Activated CD8-positive, alpha-beta memory T cell treated with anti-CD3 and anti-CD28 coated beads for 36 hours (primary cell): Measurements from ENCODE around the gene FUCA1. TPM values are rescaled to one million over a fixed set of nuclear protein-coding genes. Genes with fewer than 3 reads are reported as not detected.

Source experiments
- CTCF ChIA-PET: fragments of 350-600 bp; sonication (Branson Sonifier 250); formaldehyde crosslinking; loops from one replicate; lab custom pipeline; 2021; ENCODE audit warnings: antibody characterized with exemption; lab: Charles Lee
- POLR2A ChIA-PET: fragments of 350-600 bp; sonication (Branson Sonifier 250); formaldehyde crosslinking; loops from one replicate; lab custom pipeline; 2021; ENCODE audit warnings: antibody characterized with exemption; lab: Charles Lee
- total RNA-seq, 2 experiments: library from RNA; stranded (reverse); gene quantifications; one replicate each; pipeline ENCODE4 v1.2.3, GENCODE V29; 2021

Gene FUCA1
- total RNA-seq, 2 experiments from 2014 or later = 5.0 to 6.0 TPM

DNA sequence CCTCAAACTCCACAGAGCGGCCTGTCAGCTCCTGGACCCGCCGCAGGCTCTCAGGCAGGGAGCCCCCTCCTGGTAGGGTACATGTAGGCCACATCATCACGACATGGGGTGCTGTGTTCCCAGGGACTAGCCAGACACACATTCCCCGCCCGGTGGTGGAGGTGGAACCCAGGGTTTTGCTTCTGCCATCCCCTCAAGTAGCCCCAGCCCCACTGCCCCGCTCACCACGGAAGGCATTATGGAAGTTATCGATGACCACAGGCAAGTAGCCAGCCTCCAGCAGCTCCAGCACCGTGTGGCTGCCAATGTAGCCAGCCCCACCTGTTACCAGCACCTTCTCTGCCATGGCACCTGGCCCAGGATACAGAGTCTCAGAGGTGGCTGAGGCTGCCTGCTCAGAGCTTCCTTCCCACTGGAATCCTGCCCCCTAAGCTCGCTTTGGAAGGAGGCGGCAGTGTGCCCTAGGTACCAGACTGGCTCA is 69.4 kb downstream of the FUCA1 start:
- ChIA-PET POLR2A (interaction anchor here (3.0 kb wide), 1 partner anchor 19 kb away, joined by 17 read pairs; the partner anchor contains the start of gene PITHD1), CTCF (interaction anchor here (1.2 to 4.6 kb wide), 2 partner anchors 12 to 21 kb away, joined by 5 to 29 read pairs; partner anchors contain the start of gene PITHD1)

DNA sequence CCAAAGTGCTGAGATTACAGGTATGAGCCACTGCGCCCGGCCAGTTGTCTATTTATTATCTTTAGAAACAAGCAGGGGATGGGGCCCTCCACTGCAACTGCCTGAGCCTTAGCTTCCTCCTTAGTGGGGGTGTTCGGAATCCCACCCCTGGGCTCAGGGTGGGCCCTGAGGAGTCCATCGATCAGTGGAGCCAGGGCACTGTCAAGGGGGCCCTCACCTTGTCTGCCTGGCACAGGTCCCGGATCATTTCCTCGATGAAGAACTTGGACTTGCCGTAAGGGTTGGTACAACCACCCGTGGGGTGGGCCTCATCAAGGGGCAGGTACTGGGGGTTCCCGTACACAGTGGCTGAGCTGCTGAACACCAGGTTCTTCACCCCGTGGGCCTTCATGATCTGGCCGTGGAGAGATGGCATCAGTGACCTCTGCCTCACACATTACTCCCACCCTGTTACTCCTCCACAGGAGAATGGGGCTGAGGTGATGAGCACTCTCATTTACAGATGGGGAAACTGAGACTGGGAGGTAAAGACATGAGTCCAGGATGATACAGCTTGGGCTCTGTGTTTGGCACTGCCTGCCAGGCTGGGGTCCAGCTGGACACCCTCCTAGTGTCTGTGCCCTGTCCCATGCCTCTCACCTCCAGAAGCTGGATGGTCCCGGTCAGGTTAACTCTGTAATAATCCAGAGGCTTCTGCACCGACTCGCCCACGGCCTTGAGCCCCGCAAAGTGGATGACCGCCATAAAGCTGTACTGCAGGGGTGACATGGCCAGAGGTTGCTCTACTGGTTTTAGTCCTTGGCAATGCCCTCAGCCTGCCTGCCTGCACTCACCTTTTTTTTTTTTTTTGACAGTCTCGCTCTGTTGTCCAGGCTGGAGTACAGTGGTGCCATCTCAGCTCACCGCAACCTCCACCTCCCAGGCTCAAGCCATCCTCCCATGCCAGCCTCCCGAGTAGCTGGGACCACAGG is 70.3 kb downstream of the FUCA1 start:
- ChIA-PET POLR2A (interaction anchor here (3.0 kb wide), 1 partner anchor 19 kb away, joined by 17 read pairs; the partner anchor contains the start of gene PITHD1), CTCF (interaction anchor here (0.7 to 4.6 kb wide), 3 partner anchors 13 to 20 kb away, joined by 3 to 29 read pairs (median 5); partner anchors contain the start of gene PITHD1)

DNA sequence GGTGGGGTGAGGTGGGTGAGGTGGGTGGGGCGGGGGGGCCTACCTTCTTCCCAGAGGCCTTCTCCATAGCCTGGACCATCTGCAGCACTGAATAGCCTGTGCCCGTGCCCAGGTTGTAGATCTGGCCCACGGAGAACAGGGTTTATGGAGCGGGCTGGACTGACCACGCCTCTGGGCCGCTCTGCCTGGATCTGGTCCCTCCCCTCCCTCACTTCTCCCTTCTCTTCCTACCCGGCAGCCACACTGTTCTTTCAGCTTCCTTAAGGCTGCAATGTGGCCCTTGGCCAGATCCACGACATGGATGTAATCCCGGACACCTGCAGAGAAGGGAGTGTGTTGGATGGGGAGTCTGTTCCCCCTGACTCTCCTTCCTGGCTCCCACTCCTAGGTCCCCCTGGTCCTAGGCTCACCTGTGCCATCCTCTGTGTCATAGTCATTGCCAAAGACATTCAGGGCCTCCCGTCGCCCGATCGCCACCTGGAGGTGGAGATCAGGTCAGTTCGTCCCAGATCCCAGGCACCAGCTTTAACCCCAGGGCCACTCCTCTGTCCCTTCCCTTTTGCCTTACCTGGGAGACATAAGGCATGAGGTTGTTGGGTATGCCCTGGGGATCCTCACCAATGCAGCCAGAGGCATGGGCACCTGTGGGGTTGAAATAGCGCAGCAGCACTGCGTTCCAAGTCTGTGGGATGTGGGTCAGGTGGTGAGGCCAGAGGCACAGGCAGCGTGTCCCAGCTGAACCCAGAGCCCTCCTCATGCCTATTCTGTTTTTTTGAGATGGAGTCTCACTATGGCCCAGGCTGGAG is 71.4 kb downstream of the FUCA1 start:
- POLR2A ChIA-PET = no interaction called here

DNA sequence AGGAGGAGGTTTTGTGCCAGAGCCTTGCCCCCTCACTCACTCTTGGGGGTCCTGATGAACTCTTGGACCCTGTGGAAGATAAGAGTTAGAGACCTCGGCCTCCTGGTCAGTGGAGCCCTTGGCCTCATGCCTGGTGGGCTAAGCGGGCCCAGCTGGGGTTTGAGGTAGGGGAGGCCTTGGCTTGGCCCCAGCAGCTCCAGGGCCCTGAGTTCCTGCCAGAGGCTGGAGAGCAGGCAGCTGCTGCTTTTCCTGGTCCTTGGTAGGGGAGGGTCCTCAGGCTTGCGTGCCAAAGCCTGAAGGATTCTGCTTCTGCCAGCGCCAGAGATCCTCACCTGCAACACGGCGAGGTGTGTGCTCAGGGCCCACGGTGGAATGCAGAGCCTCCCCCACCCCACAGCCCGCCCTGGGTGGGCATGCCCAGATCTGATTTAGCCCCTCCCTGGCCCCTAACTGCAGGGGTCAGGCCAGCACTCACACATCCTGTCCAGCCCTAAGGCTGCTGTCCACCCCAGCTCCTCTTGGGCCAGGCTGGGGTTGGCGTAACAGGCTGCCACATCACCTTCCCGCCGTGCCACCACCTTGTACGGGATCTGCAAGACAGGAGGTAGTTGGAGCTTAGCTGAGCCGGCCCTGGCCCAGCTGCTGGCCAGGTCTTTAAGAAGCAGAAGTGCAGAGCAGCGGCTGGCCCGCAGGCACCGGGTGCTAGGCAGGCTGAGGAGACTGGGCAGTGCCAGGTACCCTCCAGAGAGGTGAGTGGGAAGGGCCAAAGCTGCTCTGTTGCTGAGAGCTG is 72.2 kb downstream of the FUCA1 start:
- CTCF ChIA-PET = interaction anchor here (1.3 kb wide), 1 partner anchor 20 kb away, joined by 3 read pairs; no protein-coding TSS in a partner anchor

More for the DNA sequence above, 71.4 kb downstream of the FUCA1 start:
- CTCF ChIA-PET = interaction anchor here (0.7 to 4.6 kb wide), 2 partner anchors 13 to 14 kb away, joined by 3 to 29 read pairs; no protein-coding TSS in a partner anchor

More for the DNA sequence above, 72.2 kb downstream of the FUCA1 start:
- POLR2A ChIA-PET = no interaction called here

Other genes with a start within 250 kb of the FUCA1 start
- 1,000 to 10,000 TPM; 1,199 to 1,229 TPM for gene RPL11, start 176.5 kb downstream of the FUCA1 start, total RNA-seq
- 10 to 100 TPM; 63.1 to 66.0 TPM for gene ELOA, start 124.8 kb downstream of the FUCA1 start, total RNA-seq
- gene PITHD1, start 89.9 kb downstream of the FUCA1 start, total RNA-seq = 10 to 100 TPM; 99.3 to 99.9 TPM
- gene LYPLA2, start 77.1 kb downstream of the FUCA1 start, total RNA-seq = 10 to 100 TPM; 92.5 to 93.9 TPM
- gene GALE, start 67.5 kb downstream of the FUCA1 start, total RNA-seq = 10 to 100 TPM; 66.8 to 71.3 TPM
- gene HMGCL, start 42.9 kb downstream of the FUCA1 start, total RNA-seq = 10 to 100 TPM; 23.4 to 24.1 TPM
- under 1 TPM; 0.04 TPM for gene CNR2, start 45.1 kb upstream of the FUCA1 start, total RNA-seq
- 100 to 1,000 TPM; 132 to 135 TPM for gene PNRC2, start 91.5 kb upstream of the FUCA1 start, total RNA-seq
- gene SRSF10, start 112.0 kb upstream of the FUCA1 start, total RNA-seq = 100 to 1,000 TPM; 202 to 205 TPM
- gene MYOM3, start 243.8 kb upstream of the FUCA1 start, total RNA-seq = not detected